AG04450 (cell line): ENCODE data around the gene URI1. TPM values are rescaled to one million over a fixed set of nuclear protein-coding genes. Genes with fewer than 3 reads are reported as not detected.

Experiments
- CTCF ChIA-PET: fragments of 300-600, 350-600 bp; formaldehyde crosslinking; extraction: SDS; loops from one replicate; lab custom pipeline; 2022; ENCODE audit warnings: antibody characterized with exemption, inconsistent platforms; lab: Charles Lee
- POLR2A ChIA-PET: fragments of 350-600 bp; formaldehyde crosslinking; extraction: SDS; loops from one replicate; lab custom pipeline; 2021; ENCODE audit warnings: antibody characterized with exemption, inconsistent platforms; lab: Yijun Ruan, JAX
- DNase-seq: peaks from one replicate; pipeline ENCODE4 v3.0.0-alpha.2; 2011; ENCODE audit warnings: low read depth, low spot score
- H3K27ac ChIP-seq: one replicate; pipeline ENCODE4 v1.5.1; 2012; ENCODE audit warnings: low read depth, low read length, control low read depth
- H3K27me3 ChIP-seq: one replicate; pipeline ENCODE4 v1.6.0; 2012; ENCODE audit warnings: low read length; ENCODE audit not compliant: control insufficient read depth, insufficient read depth
- H3K4me3 ChIP-seq: 2 replicates; pipeline ENCODE4 v1.5.1; 2011; ENCODE audit warnings: mild to moderate bottlenecking, low read depth, low read length, control low read depth
- H3K9me3 ChIP-seq: 2 replicates; pipeline ENCODE4 v1.5.1; 2012; ENCODE audit warnings: low read length; ENCODE audit not compliant: control insufficient read depth, insufficient read depth
- CTCF ChIP-seq: IDR thresholded peaks from 2 replicates; pipeline ENCODE4 v1.5.1; 2011; ENCODE audit warnings: low read depth, low read length, control low read depth, inconsistent platforms
- polyA plus RNA-seq: library from polyadenylated mRNA; depleted of rRNA; stranded (reverse); fragments of >200 nt; gene quantifications from 2 replicates; pipeline ENCODE4 v1.2.3, GENCODE V29; 2011

The URI1 gene
- polyA plus RNA-seq, 1 experiment, result 79.0 TPM

GRCh38 chr19:30001301-30001700 lies 59.3 kb downstream of the URI1 start:
- ChIA-PET CTCF (interaction anchor here (0.7 to 1.8 kb wide), 3 partner anchors 10 to 674 kb away, joined by 3 to 4 read pairs (median 4); no protein-coding TSS in a partner anchor), POLR2A (no interaction called here)
- TF ChIP-seq CTCF, result no peak

GRCh38 chr19:30001791-30002190 lies 59.8 kb downstream of the URI1 start:
- ChIA-PET POLR2A (no interaction called here), CTCF (interaction anchor here (0.7 to 1.8 kb wide), 3 partner anchors 9 to 35 kb away, joined by 3 to 5 read pairs (median 4); no protein-coding TSS in a partner anchor)
- Histone ChIP-seq H3K9me3 (no peaks in the 10 kb centered on the region), H3K4me3 (no peak overlapping the region), H3K27ac (no peak overlapping the region), H3K27me3 (no peaks in the 10 kb centered on the region)
- no peak for DNase-seq
- peak; percentile 34 for TF ChIP-seq CTCF

More at GRCh38 chr19:30001301-30001700, 59.3 kb downstream of the URI1 start:
- H3K27me3 ChIP-seq, result no peaks in the 10 kb centered on the region
- H3K4me3 ChIP-seq, result no peak overlapping the region
- no peak for DNase-seq
- no peaks in the 10 kb centered on the region for H3K9me3 ChIP-seq
- H3K27ac ChIP-seq, result no peak overlapping the region

- Histone ChIP-seq H3K27ac (no peak overlapping the region), H3K9me3 (no peaks in the 10 kb centered on the region), H3K27me3 (no peaks in the 10 kb centered on the region), H3K4me3 (no peak overlapping the region)
- no peak for TF ChIP-seq CTCF
- DNase-seq, result no peak
- ChIA-PET POLR2A (interaction anchor here (0.7 kb wide), 1 partner anchor 1326 kb away, joined by 3 read pairs; no protein-coding TSS in a partner anchor), CTCF (no interaction called here)
These were observed 61.8 kb downstream of the URI1 start for GRCh38 chr19:30003866-30004265.

GRCh38 chr19:30004403-30004802 lies 62.4 kb downstream of the URI1 start:
- Histone ChIP-seq H3K4me3 (no peak overlapping the region), H3K27me3 (no peaks in the 10 kb centered on the region), H3K9me3 (no peaks in the 10 kb centered on the region), H3K27ac (no peak overlapping the region)
- no peak for TF ChIP-seq CTCF
- CTCF ChIA-PET, result no interaction called here
- DNase-seq, result no peak
- POLR2A ChIA-PET, result no interaction called here

- ChIA-PET POLR2A (no interaction called here), CTCF (no interaction called here)
- DNase-seq, result no peak
- H3K27ac ChIP-seq, result no peak overlapping the region
- no peaks in the 10 kb centered on the region for H3K9me3 ChIP-seq
- no peak for TF ChIP-seq CTCF
- no peak overlapping the region for H3K4me3 ChIP-seq
- H3K27me3 ChIP-seq, result no peaks in the 10 kb centered on the region
These were observed 64.2 kb downstream of the URI1 start for GRCh38 chr19:30006207-30006606.
